CD4-positive, alpha-beta T cell treated with Interferon gamma for 1 hour (primary cell): Measurements from ENCODE around the gene PHF21A.

Source experiments
- DNase-seq: peaks from one replicate; pipeline ENCODE4 v3.0.0-alpha.2; 2020

PHF21A gene

DNA sequence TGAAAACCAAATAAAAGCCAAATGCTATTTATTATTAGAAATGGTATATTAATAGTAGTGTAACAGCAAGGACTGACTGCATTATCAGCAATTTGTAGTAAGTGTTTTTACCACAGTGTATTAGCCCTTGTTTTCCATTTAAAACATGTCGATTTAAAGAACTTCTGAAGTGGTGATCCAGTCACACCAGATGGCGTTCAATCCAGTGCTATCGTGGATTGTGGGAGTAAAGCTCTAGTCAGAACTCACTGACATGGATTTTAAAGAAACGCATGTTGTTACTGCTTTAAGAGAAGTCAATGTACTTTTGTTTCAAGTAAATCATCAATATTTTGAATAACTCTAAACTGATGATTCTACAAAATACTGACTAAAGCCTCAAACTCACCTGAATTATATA lies 147.7 kb downstream of the PHF21A start:
- DNase-seq: no peak

- no peak for DNase-seq
These were observed 152.4 kb downstream of the PHF21A start for GRCh38 chr11:45968901-45969300.

DNA sequence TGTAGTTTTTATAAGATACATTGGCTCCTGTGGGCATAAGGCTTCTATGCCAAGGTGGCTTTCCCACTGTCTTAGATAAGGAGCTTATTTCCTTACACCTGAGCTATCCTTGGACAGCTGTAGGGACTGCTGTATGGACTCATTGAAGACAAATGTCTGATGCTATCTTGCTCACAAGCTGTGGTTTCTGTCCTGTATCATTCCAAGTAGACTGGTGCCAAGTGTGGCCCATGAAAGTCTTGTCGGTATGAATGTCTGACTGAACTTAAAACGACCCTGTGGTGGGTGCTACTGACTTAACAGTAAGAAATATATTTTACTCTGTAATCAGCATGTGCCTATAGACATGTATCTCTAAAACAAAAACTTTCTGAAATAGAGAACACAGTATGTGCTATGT lies 153.7 kb downstream of the PHF21A start:
- DNase-seq: no peak

DNA sequence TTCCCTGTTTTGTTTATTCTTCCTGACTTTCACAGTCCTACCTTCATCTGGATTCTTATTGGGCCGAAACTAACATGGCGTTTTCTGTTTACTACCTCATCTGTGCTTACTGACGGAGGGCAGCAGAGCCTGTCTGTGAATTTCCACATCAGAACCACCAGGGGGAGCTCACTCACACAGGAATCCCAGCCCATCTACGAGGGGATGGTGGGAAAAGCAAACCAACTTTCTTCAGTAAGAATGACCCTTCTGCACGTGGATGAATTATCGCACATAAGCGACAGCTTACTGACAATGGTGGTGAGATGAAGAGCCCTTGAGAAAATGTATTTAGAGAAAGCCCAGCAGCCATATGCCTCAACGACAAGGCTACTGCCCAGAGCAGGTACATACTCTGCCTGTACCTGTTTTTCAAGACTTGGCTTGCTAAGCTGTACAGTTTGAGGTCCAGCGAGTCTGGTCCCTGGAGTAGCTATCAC lies 156.3 kb downstream of the PHF21A start:
- peak; percentile 61 for DNase-seq

DNA sequence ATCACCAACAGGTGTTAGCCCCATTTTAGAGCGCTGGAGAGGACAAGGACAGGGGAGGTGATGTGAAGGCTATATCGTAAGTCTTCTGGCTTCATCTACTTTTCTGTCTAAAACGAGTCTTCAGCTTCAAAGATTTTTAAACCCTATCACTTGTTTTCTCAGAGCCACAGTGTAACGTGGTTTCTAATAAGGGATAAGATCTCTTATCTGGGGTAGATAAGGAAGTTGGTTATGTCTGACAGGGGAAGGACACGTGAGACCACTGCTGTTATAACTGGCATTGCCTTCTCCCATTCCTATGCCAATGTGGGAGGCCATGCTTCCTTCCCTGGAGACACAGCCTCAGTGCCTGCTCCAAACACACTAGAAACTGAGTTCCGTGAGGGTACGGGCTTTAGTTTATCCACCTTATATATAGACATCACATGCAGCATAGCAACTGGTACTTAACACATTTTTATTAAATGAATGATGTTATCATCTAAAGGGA lies 159.5 kb downstream of the PHF21A start:
- DNase-seq: no peak

GRCh38 chr11:45960387-45961095 lies 160.7 kb downstream of the PHF21A start:
- no peak for DNase-seq

DNA sequence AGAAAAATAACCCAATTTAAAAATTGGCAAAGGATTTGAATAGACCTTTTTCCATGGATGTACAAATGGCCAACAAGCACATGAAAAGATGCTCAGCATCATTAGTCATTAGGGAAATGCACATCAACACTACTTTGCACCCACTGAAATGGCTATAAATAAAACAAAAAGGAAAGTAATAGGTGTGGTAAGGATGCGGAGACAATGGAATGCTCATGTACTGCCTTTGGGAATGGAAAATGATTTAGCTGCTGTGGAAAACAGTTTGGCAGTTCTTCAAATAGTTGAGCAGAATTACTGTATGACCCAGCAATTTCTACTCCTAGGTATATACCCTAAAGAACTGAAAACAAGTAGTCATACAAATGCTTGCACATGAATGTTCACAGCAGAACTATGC lies 161.4 kb downstream of the PHF21A start:
- no peak for DNase-seq

DNA sequence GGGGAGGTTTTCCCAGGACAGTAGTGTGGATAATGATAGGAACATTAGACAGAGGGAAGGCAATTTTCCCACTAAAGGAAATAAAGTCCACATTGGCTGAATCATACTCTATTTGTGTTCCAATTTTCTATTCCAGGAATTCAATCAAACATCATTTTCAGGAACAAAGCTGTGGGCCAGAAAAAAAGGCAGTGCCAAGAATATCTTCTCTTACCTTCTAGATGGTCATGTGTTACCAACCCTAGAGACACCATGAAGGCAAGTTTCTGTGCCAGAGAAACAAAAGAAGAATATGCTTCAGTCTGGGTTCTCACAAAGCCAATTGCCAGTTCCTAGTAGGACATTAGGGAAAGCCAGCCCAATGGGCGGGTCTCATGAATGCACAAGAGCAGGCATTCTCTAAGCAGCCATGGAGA lies 171.3 kb downstream of the PHF21A start:
- DNase-seq: no peak

DNA sequence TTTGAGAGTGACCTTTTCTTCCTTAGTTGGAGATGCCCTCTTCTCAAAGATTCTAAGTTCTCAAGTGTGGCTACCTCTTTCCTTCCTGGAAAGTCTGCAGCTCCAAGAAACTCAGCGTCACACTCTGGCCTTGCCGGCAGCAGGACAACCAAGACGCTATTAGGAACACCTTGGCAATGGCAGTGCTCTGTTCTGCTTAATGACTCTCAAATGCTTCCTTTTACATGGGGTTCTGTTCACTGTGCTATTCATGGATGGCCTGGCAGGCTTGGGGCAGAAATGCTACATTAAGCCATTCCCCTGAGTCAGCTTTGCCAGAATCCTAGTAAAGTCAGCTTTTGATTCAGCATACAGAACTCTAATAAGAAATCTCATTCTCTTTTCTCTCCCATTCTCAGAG lies 172.9 kb downstream of the PHF21A start:
- DNase-seq: no peak

GRCh38 chr11:45947885-45948284 lies 173.4 kb downstream of the PHF21A start:
- no peak for DNase-seq

DNA sequence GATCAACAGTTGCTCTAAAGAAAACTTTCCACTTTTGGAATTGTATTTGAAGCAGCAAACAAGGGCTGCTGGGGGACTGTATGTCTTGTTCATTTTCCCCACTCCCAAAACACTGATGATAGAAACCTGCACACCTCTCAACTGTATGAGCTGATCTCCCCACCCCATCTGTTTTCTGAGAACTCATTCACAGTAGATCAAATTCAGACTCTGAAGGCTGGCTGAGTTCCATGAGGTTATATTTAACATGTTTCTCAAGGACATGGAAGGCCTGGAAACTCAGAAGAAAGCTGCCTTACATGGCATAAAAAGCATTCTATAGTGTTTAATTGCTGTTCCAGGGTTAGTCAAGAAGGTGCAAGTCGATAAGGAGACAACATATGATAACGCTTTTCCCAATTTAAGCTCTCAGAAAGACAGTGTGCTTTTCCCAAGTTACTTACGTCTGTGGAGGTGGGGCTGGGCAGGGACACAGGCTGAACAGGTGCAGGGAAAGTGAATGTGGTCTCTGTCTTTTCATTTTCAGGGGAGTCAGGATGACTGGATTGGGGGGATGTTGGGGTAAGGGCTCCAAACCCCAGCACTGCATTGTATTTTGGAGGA lies 175.8 kb downstream of the PHF21A start:
- no peak for DNase-seq

DNA sequence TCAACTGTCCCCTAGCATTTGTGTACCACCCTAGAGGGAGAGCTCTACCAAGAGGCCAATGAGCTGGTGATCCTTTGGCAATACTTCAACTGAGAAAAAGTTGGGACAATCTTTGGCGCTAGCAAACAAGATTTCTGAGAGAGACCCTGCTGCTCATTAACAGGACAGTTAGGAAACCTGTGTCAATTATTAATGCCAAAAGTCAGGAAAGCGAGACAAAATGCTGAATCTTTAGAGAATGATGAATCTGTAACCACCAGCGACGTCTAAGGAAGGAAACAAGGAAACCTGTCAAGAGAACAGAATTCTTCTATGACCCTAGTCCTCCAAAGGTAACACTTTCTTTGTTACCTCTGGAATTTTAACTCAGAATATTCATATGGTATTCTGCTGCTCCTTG lies 178.9 kb downstream of the PHF21A start:
- DNase-seq: no peak

- DNase-seq: no peak
These were observed 180.0 kb downstream of the PHF21A start for GRCh38 chr11:45941285-45941684.

GRCh38 chr11:45939836-45940235 lies 181.4 kb downstream of the PHF21A start:
- no peak for DNase-seq

DNA sequence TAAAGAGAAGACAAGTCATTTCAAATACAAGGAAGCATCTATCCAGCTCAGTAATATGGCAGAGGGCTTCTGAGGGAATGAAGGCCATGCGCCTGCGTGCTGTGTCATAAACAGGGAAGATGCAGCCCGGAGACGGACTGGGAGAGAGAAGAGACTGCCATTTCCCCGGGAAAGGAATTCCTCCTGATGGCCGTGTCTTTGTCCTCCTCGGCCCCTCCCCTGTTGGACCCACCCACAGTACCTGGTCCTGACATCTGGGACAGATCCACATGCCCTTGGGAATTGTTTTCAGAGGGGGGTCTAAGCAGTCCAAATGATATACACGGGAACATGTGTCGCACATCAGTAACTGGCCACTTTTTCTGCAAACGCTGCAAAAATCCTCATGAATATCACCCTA lies 183.3 kb downstream of the PHF21A start:
- no peak for DNase-seq

GRCh38 chr11:45936511-45937054 lies 184.7 kb downstream of the PHF21A start:
- DNase-seq: no peak

GRCh38 chr11:45935349-45936064 lies 185.7 kb downstream of the PHF21A start:
- no peak for DNase-seq

DNA sequence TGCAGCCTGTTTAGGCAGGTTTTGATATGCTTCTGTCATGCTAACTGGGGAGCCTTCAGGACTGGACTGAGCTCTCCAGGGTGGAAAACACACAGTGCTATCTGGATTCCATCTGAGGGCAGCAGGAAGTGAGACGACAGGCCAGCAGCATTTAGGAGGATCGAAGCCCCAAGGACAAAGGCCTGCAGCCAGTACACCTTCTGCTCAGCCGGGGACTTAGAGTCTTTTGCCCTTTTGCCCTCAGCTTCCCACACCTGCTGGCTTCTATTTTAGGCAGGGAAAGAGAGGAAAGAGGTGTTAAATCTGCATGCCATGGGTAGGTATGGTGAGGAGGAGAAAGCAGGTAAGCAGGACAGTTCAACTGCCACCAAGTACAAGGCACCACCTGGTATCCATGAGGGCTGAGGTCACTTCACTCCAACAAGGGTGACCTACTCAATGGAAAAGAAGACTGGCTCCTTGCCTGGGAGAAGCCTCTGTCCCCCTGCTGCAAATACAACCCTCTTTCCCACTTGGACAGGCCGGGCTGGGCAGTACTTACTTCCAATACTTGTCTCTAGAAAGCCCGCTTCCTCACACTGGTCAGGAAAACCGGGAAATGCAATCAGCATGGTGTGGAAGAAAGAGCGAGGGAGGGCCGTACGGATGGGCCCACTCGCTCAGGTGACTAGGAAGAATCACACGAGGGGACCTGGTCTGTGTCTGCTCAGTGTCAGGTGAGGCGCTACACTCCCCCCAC lies 186.5 kb downstream of the PHF21A start:
- no peak for DNase-seq

GRCh38 chr11:45933846-45934579 lies 187.2 kb downstream of the PHF21A start:
- DNase-seq: no peak

GRCh38 chr11:45933131-45933831 lies 188.0 kb downstream of the PHF21A start:
- peak; percentile 62 for DNase-seq

DNA sequence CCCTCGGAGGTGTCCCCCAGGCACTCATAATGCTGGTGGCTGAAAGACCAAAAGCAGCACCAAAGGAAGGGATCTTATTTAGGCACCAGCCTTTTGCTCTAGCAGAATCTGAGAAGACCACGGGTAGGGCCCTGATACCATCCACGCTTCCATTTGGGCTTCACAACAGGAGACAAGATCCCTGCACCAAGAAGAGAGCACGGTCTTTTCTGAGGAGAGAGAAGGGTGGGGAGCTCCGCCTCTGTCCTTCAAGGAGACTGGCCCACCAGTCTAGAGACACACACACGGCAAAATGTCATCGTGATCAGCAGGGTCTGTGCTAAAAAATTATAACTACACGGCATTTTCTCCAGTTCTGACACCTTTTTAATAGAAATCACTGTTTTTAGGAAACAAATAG lies 189.0 kb downstream of the PHF21A start:
- DNase-seq: no peak

DNA sequence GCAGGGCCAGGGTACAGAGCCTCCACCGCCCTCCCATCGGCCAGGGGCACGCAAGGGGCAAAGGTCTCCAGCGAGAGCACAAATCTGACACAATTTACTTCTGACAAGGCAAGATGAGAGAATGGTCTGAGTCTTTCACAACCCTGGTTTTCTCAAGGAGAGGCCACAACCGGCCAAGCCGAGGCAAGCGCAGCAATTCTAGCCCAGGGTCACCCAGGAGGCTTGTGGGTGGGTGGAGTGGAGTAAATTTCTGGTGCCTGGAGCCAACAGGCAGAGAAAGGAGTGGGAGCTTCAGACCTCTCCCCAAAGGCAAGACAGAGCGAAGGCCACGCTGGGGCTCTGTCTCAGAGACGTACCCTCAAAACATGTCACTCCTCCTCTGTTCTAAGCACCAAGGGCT lies 189.5 kb downstream of the PHF21A start:
- DNase-seq: no peak
